HepG2 (cell line): ENCODE measurements around the gene RABGAP1L. TPM values are rescaled to one million over a fixed set of nuclear protein-coding genes. Genes with fewer than 3 reads are reported as not detected.
A peak's percentile ranks its signal among the peaks of the same experiment; 100 is the strongest.

Source experiments
- ATAC-seq: fragments of 200-7000 bp; cut with Tn5 transposase; 3 replicates; pipeline ENCODE4 v1.9.1; 2020; ENCODE audit warnings: mild to moderate bottlenecking, moderate library complexity
- BruUV-seq: library from RNA; stranded (reverse); fragments of 400-500 nt; replicated peaks from 2 replicates; lab custom pipeline; 2021; lab: Mats Ljungman, UMichigan
- CTCF ChIA-PET: fragments of 300-600 bp; formaldehyde crosslinking; extraction: SDS; loops from one replicate; lab custom pipeline; 2021; ENCODE audit warnings: low total read pairs, inconsistent platforms, low intra/inter-chr PET ratio; lab: Yijun Ruan, JAX
- POLR2A ChIA-PET: fragments of 350-600 bp; sonication (Branson Sonifier 250); formaldehyde crosslinking; loops from one replicate; lab custom pipeline; 2020; ENCODE audit warnings: antibody characterized with exemption, inconsistent platforms; lab: Yijun Ruan, JAX
- DNase-seq: peaks from one replicate; pipeline ENCODE4 v3.0.0-alpha.2; 2015; ENCODE audit warnings: low spot score
- FAIRE-seq: peaks from 3 replicates; lab custom pipeline; 2011; peaks lifted over from hg19 to GRCh38; lab: Jason Lieb, UNC
- H2AFZ ChIP-seq: one replicate; pipeline ENCODE4 v1.6.1; 2011; ENCODE audit warnings: low read length, inconsistent platforms
- H3K27ac ChIP-seq: fragments of 300-600 bp; 3 replicates; pipeline ENCODE4 v1.8.0; 2011; ENCODE audit warnings: mixed run types, mild to moderate bottlenecking, mixed read lengths, low read length, inconsistent platforms; ENCODE audit not compliant: insufficient read depth; ENCODE audit errors: extremely low read length
- H3K27me3 ChIP-seq, 2 experiments: fragments of 200-600 bp in 1 of 2; 2 replicates in 1 of 2; 3 replicates in 1 of 2; pipeline versions ENCODE4 v1.6.0 to v1.8.0; 2011; ENCODE audit warnings: low read length in 2 of 2, mild to moderate bottlenecking in 2 of 2, moderate library complexity in 2 of 2, inconsistent platforms in 1 of 2; ENCODE audit not compliant: insufficient read depth in 2 of 2, control insufficient read depth in 1 of 2
- H3K36me3 ChIP-seq, 2 experiments: fragments of 200-600 bp in 1 of 2; replicated peaks in 1 of 2; 2 replicates in 1 of 2; 3 replicates in 1 of 2; pipeline versions ENCODE4 v1.5.1 to v1.8.0; 2011; ENCODE audit warnings: low read length in 2 of 2, inconsistent platforms in 1 of 2; ENCODE audit not compliant: insufficient read depth in 2 of 2, control insufficient read depth in 1 of 2
- H3K4me1 ChIP-seq: 2 replicates; pipeline ENCODE4 v1.5.1; 2012; ENCODE audit warnings: low read length, inconsistent platforms; ENCODE audit not compliant: insufficient read depth
- H3K4me2 ChIP-seq: 2 replicates; pipeline ENCODE4 v1.6.0; 2011; ENCODE audit warnings: low read depth, low read length, inconsistent platforms
- H3K4me3 ChIP-seq, 3 experiments: fragments of 200-600 bp in 1 of 3; sonication (generic), shearing (Covaris generic) in 1 of 3; replicated peaks in 1 of 3; 2 replicates each; pipeline ENCODE4 v1.5.1; 2011 to 2016; ENCODE audit warnings: low read length in 3 of 3, inconsistent platforms in 2 of 3, low read depth in 2 of 3, mild to moderate bottlenecking in 2 of 3, control low read depth in 1 of 3, mixed read lengths in 1 of 3; ENCODE audit not compliant: insufficient read depth in 1 of 3
- H3K79me2 ChIP-seq: one replicate; pipeline ENCODE4 v1.6.1; 2011; ENCODE audit warnings: low read length, inconsistent platforms; ENCODE audit not compliant: insufficient read depth
- H3K9ac ChIP-seq: 2 replicates; pipeline ENCODE4 v1.6.0; 2011; ENCODE audit warnings: mild to moderate bottlenecking, low read depth, low read length, inconsistent platforms; ENCODE audit not compliant: insufficient read depth
- H3K9me3 ChIP-seq: 2 replicates; pipeline ENCODE4 v1.5.1; 2012; ENCODE audit warnings: mild to moderate bottlenecking, low read length
- H4K20me1 ChIP-seq: 2 replicates; pipeline ENCODE4 v1.6.0; 2011; ENCODE audit warnings: inconsistent platforms, mild to moderate bottlenecking, low read length, moderate library complexity; ENCODE audit not compliant: insufficient read depth
- AGO1 ChIP-seq: fragments of 200-400 bp; formaldehyde crosslinking; IDR thresholded peaks from 2 replicates; pipeline ENCODE4 v1.6.1; 2017; ENCODE audit warnings: mild to moderate bottlenecking, low read depth, low read length, moderate library complexity; ENCODE audit not compliant: poor library complexity, severe bottlenecking
- ARID5B ChIP-seq: IDR thresholded peaks from 2 replicates; pipeline ENCODE4 v1.4.0; 2020; ENCODE audit warnings: mild to moderate bottlenecking, missing genetic modification reagents
- ATF3 ChIP-seq: sonication (generic); formaldehyde crosslinking; IDR thresholded peaks from 2 replicates; pipeline ENCODE4 v1.4.0; 2020; ENCODE audit warnings: missing genetic modification reagents
- CEBPG ChIP-seq: IDR thresholded peaks from 2 replicates; pipeline ENCODE4 v1.6.1; 2016
- EP300 ChIP-seq, 3 experiments: sonication (generic) in 1 of 3; formaldehyde crosslinking in 1 of 3; IDR thresholded peaks; 2 replicates each; pipeline versions ENCODE4 v1.5.1 to v1.6.1; 2011 to 2020; ENCODE audit warnings: low read depth in 2 of 3, low read length in 2 of 3, borderline replicate concordance in 1 of 3, improper control_type of control experiment in 1 of 3, mild to moderate bottlenecking in 1 of 3, missing genetic modification reagents in 1 of 3, moderate library complexity in 1 of 3
- HOXA5 ChIP-seq: sonication (generic); formaldehyde crosslinking; IDR thresholded peaks from 2 replicates; pipeline ENCODE4 v1.4.0; 2020; ENCODE audit warnings: missing genetic modification reagents
- MAFF ChIP-seq: IDR thresholded peaks from 2 replicates; pipeline ENCODE4 v1.6.1; 2011; ENCODE audit warnings: low read depth, low read length, improper control_type of control experiment
- MAFK ChIP-seq, 2 experiments: IDR thresholded peaks in 1 of 2; conservative IDR thresholded peaks in 1 of 2; 2 replicates each; pipeline ENCODE4 v1.6.1; 2011; ENCODE audit warnings: improper control_type of control experiment in 2 of 2, low read length in 2 of 2
- NR2F1 ChIP-seq, 2 experiments: fragments of 450-650 bp in 1 of 2; formaldehyde crosslinking in 1 of 2; IDR thresholded peaks; 2 replicates each; pipeline versions ENCODE4 v1.5.0 to v1.6.1; 2016 to 2020; ENCODE audit warnings: mild to moderate bottlenecking in 1 of 2, missing compliant biosample characterization in 1 of 2, missing genetic modification reagents in 1 of 2, moderate library complexity in 1 of 2
- ZNF317 ChIP-seq: sonication (generic); formaldehyde crosslinking; IDR thresholded peaks from 2 replicates; pipeline ENCODE4 v1.5.0; 2020; ENCODE audit warnings: mild to moderate bottlenecking, missing genetic modification reagents
- ZNF329 ChIP-seq: sonication (generic); formaldehyde crosslinking; IDR thresholded peaks from 2 replicates; pipeline ENCODE4 v1.9.0; 2021; ENCODE audit warnings: low read depth, mild to moderate bottlenecking, missing genetic modification reagents
- WGBS: methylation state at CpG from one replicate; pipeline ENCODE4 v1.1.6; 2017; ENCODE audit warnings: low lambda C conversion rate; 5-methylcytosine and 5-hydroxymethylcytosine counted together
- in situ Hi-C: cut with HindIII; loops from 2 replicates; pipeline ENCODE4 v1.10.0; 2017; ENCODE audit warnings: low pct_unique_long_range_greater_than_20kb; ENCODE audit not compliant: extremely low pct_ligation_motif_present
- intact Hi-C: fragments of 100-400 bp; cut with micrococcal nuclease; formaldehyde crosslinking; loops from one replicate; pipeline ENCODE4 v1.10.0; 2022; ENCODE audit not compliant: unreplicated experiment
- polyA plus RNA-seq, 8 experiments: library from polyadenylated mRNA; depleted of rRNA in 3 of 8; stranded (reverse) in 7 of 8; unstranded in 1 of 8; fragments of >200 nt; fragmentation: Illumina TruSeq in 4 of 8; extraction: Trizol in 4 of 8; gene quantifications; 2 replicates each; pipeline versions ENCODE4 v1.2.1 to v1.2.3, GENCODE V29; 2011 to 2016; ENCODE audit warnings: low read depth in 4 of 8, missing spikeins in 1 of 8, mixed read lengths in 1 of 8; ENCODE audit not compliant: insufficient read depth in 1 of 8
- total RNA-seq, 5 experiments: library from RNA; depleted of rRNA; stranded (reverse); fragments of >200 nt; fragmentation: Illumina TruSeq; extraction: Trizol; gene quantifications; 2 replicates each; pipeline ENCODE4 v1.2.3, GENCODE V29; 2016; ENCODE audit warnings: low read depth in 1 of 5

RABGAP1L gene
- total and polyA plus RNA-seq, 2 of the 13 experiments (the other 11 are each of a cell fraction or from before 2014, with no cell fraction given), result 7.9 to 22.6 TPM

GRCh38 chr1:174171073-174171472 is 11.8 kb downstream of the RABGAP1L start:
- TF ChIP-seq MAFF (peak; percentile 71; the same call in 1 of the 2 replicates), HOXA5 (no peak), ZNF329 (CRISPR knock-in tag) (no peak), AGO1 (no peak), MAFK (conservative IDR thresholded peaks at IDR 0.05 in 1 of 2, IDR thresholded peaks at IDR 0.05 in 1 of 2; ENCODE audit: low read length in 2 of 2) (peak in 1 of 2 experiments; percentile 80; a peak in 2 of 4 replicates)
- TF ChIP-seq, all 625 proteins: peak for 2
- 96% methylated on average over 1 of the region's 1 CpG for WGBS
- H3K36me3 ChIP-seq, result no peaks in the 10 kb centered on the region
- no peak for DNase-seq
- no peaks in the 10 kb centered on the region; the same call in 1 of the 2 replicates for H4K20me1 ChIP-seq
- FAIRE-seq, result no peak
- peaks cover 25% of the 10 kb centered on the region for H3K4me1 ChIP-seq
- ATAC-seq, result no peak
- ChIA-PET CTCF (no interaction called here), POLR2A (no interaction called here)
- no peaks in the 10 kb centered on the region for H3K9me3 ChIP-seq
- no peak overlapping the region for H3K4me3 ChIP-seq
- H2AFZ ChIP-seq, result no peak overlapping the region
- H3K79me2 ChIP-seq, result peaks cover 26% of the 10 kb centered on the region
- no peak overlapping the region for H3K27ac ChIP-seq
- no peak overlapping the region for H3K9ac ChIP-seq
- intact Hi-C loops, result no loop called here
- no TSS peak for BruUV-seq
- no peaks in the 10 kb centered on the region for H3K27me3 ChIP-seq
- no peak overlapping the region for H3K4me2 ChIP-seq
- in situ Hi-C loops, result no loop called here

GRCh38 chr1:174174461-174175329 is 15.4 kb downstream of the RABGAP1L start:
- peaks cover 24% of the 10 kb centered on the region for H3K4me1 ChIP-seq
- H4K20me1 ChIP-seq, result no peaks in the 10 kb centered on the region; the same call in 1 of the 2 replicates
- peaks cover 30% of the 10 kb centered on the region for H3K79me2 ChIP-seq
- peak; percentile 88 for ATAC-seq
- peak overlapping the region; percentile 55 for H3K4me2 ChIP-seq
- peak; percentile 52 for DNase-seq
- peak overlapping the region; percentile 53 for H3K27ac ChIP-seq
- no peaks in the 10 kb centered on the region for H3K27me3 ChIP-seq
- WGBS, result 45% methylated on average over 6 of the region's 6 CpGs
- CTCF ChIA-PET, result no interaction called here
- no peak overlapping the region for H2AFZ ChIP-seq
- peak; percentile 88 for FAIRE-seq
- intact Hi-C loops, result no loop called here
- BruUV-seq, result no TSS peak
- POLR2A ChIA-PET, result interaction anchor here (1.2 kb wide), 1 partner anchor 152 kb away, joined by 3 read pairs; the partner anchor contains the start of gene RC3H1
- peak overlapping the region in 1 of 3 experiments; percentile 35; a peak in 1 of 6 replicates for H3K4me3 ChIP-seq
- no peaks in the 10 kb centered on the region for H3K36me3 ChIP-seq
- H3K9me3 ChIP-seq, result no peaks in the 10 kb centered on the region
- in situ Hi-C loops, result no loop called here
- no peak overlapping the region for H3K9ac ChIP-seq
- no peak for TF ChIP-seq ZNF317 (CRISPR knock-in tag)
- TF ChIP-seq ATF3 (CRISPR knock-in tag), result peak; percentile 65; the same call in 1 of the 2 replicates
- 0 out of 2 replicates have a peak, but pooled peaks have one; percentile 12 for TF ChIP-seq ARID5B (CRISPR knock-in tag)
- TF ChIP-seq CEBPG, result peak; percentile 65
- peak in 1 of 2 experiments; percentile 39; a peak in 1 of 4 replicates for TF ChIP-seq NR2F1 (CRISPR knock-in tag; IDR thresholded peaks at IDR 0.05)
- peak in 1 of 2 experiments; percentile 21; a peak in 1 of 4 replicates for TF ChIP-seq EP300 (IDR thresholded peaks at IDR 0.05; ENCODE audit: low read depth in 2 of 2, low read length in 2 of 2)
- 0 out of 2 replicates have a peak, but pooled peaks have one; percentile 38 for TF ChIP-seq EP300 (CRISPR knock-in tag; IDR thresholded peaks at IDR 0.05; ENCODE audit: borderline replicate concordance)
